HG03432 (cell line): ENCODE measurements around the gene MICU2.

Experiments used
- ATAC-seq: cut with Tn5 transposase; IDR thresholded peaks from one replicate; pipeline ENCODE4 v1.9.1; 2021; ENCODE audit warnings: mild to moderate bottlenecking, moderate library complexity; ENCODE audit not compliant: unreplicated experiment

The MICU2 gene

GRCh38 chr13:21501686-21502085, 102.3 kb downstream of the MICU2 start:
- no peak for ATAC-seq

GRCh38 chr13:21486322-21486721, 117.6 kb downstream of the MICU2 start:
- ATAC-seq: no peak

GRCh38 chr13:21483748-21484147, 120.2 kb downstream of the MICU2 start:
- ATAC-seq: no peak

- no peak for ATAC-seq
These were observed 122.6 kb downstream of the MICU2 start for GRCh38 chr13:21481359-21481758.

- peak; percentile 49 for ATAC-seq
These were observed 124.8 kb downstream of the MICU2 start for GRCh38 chr13:21478881-21479808.

- peak; percentile 85 for ATAC-seq
These were observed 127.0 kb downstream of the MICU2 start for GRCh38 chr13:21476893-21477472.

- ATAC-seq: no peak
These were observed 128.9 kb downstream of the MICU2 start for GRCh38 chr13:21475115-21475514.

- no peak for ATAC-seq
These were observed 133.2 kb downstream of the MICU2 start for GRCh38 chr13:21470785-21471184.

- ATAC-seq: no peak
These were observed 137.4 kb downstream of the MICU2 start for GRCh38 chr13:21466527-21466926.

GRCh38 chr13:21465710-21466160, 138.2 kb downstream of the MICU2 start:
- no peak for ATAC-seq

GRCh38 chr13:21463424-21463823, 140.5 kb downstream of the MICU2 start:
- no peak for ATAC-seq

- ATAC-seq: no peak
These were observed 142.8 kb downstream of the MICU2 start for GRCh38 chr13:21461131-21461530.

- ATAC-seq: peak; percentile 93
These were observed 144.9 kb downstream of the MICU2 start, which contains the start of gene ZDHHC20 for GRCh38 chr13:21458813-21459701. TSS of gene ZDHHC20 (minus strand) at chr13:21459303. CDS start at chr13:21459171, 132 bp downstream.

GRCh38 chr13:21458451-21458812, 145.5 kb downstream of the MICU2 start:
- ATAC-seq: peak; percentile 42

- ATAC-seq: no peak
These were observed 150.4 kb downstream of the MICU2 start for GRCh38 chr13:21453387-21454081.

- ATAC-seq: no peak
These were observed 153.0 kb downstream of the MICU2 start for GRCh38 chr13:21450936-21451335.

GRCh38 chr13:21446656-21447055, 157.3 kb downstream of the MICU2 start:
- no peak for ATAC-seq

GRCh38 chr13:21445759-21446158, 158.2 kb downstream of the MICU2 start:
- ATAC-seq: no peak

- ATAC-seq: no peak
These were observed 160.8 kb downstream of the MICU2 start for GRCh38 chr13:21443171-21443570.
